NCI-H82 (cell line): ENCODE data around the gene NCOA5.

Source experiments
- DNase-seq: peaks from one replicate; lab custom pipeline; 2025; lab: John Stamatoyannopoulos, UW

The NCOA5 gene

DNA sequence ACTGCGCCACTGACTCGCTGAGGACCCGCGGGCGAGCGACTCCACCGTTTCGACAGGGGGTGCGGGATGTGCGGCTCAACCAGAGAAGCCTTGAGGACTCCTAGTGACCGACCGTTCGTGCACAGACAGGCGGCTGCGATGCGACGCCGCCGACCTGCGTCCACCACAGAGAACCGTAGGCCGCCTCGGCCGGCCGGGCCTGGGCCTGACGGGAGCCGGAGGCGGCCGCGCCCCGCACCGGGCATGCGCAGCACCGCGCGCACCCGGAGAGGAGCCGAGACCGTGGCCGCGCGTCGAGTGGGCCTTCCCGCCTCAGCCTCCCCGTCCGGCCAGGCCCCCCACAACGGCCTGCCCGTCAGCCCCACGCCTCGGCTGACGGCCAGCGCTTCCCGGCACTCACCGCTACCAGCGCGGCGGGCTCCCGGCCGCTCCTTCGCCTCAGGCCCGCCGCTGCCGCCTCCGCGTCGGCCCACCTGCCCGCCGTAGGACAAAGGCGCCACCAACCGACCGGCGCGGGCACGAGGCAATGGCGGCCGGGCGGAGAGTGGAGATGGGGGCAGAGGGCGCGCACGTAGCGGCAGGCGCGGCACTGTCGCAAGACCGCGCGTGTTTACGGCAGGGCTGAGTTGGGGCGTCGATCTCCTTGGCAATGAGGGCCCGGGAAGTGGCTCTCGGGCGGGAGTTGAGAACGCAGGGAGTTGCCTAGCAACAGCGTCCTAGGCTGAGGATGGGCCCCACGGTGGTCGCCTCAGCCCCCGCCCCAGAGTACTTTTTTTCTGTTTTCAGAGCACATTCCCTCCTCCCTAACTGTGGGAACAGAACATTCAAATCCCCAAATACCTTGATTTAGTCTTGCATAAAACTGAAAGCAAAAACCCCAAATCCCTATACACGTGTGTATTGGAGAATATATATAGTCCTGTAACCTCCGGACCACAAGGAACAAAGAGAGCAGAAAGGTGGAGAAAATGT lies at the start of gene NCOA5:
NCOA5 (minus strand) TSS at position 546 of the 972 bp plus-strand sequence. CDS start 10,538 bp downstream, outside the sequence.
- DNase-seq: peak; percentile 99

DNA sequence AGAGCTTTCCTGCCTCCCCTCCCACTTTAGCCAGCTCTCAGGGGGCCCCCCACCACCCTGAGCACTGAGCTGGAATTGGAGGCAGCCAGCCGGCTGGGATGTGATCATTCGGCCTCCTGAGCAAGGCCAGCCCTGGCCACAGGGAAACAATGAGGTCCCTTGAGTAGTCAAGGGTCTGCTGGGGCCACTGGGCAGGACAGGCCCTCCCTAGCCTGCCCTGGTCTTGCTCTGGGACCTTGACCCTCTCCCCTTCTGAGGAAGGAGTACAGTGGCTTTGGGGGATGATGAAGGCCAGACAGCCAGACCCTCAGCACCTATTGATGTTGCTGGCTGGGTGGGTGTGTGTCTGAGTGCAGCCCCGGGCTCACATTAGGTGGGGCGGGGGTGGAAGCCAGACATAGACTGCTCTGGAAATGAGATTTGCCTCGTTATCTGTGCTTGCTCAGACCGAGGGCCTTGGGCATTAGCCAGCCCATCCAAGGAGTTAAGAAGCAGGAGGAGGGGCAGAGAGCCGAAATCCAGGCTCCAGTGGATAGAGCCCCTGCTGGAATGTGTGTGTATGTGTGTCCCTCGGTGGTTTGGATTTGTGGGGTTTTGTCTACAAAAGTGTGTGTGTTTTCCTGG lies 49.6 kb upstream of the NCOA5 start:
- peak; percentile 94 for DNase-seq

DNA sequence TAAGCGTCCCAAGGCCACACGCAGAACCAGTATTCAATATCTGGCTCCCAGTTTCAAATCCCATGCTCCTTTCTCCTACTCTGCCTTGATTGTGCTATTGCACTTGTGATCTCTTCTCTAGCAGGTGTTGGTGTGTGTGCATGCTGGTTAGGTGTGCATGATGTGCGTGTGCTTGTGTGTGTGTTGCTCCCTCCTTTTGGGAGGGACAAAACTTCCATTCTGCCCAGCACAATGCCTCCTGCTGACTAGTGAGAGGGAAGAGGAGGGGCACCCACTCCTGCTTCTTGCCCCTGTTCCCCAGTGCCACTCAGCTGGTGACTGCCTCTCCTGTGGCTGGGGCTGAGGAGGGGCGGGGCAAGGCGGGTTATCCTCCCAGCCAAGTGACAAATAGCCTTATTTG lies 48.1 kb upstream of the NCOA5 start:
- DNase-seq: no peak

DNA sequence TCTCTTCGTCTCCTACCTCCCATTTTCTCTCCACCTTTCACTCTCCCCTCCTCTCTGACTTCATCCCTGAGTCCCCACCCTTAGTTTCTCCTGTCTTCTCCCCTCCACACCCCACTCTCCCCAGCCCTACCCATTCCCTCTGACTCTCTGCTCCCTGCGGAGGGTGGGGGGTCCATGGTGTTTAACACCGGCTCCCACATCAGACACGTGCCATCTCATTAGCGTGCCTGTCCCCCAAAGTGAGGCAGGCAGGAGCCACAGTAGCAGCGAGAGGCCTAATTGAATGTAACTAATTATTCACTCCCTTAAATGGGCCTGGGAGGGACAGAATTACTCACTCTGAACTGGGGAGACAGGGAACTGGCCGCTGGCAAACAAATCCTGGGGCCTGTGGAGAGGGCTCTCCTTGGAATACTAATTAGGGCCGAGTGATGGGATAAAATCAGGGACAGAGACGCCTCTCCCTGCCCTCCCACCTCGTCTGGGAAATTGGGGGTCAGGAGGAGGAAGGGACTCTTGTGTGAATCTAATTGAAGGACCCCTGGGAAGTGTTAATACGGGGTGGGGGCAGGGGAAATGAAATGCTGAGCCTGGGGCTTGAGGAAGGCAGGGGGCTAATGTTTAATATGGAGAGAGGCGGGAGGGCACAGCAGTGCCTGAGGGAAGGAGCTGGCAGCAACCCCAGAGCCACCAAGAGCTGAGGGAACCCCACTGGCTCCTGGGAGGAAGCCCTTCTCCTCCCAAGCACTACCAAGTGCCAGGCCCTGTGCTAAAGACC lies 46.3 kb upstream of the NCOA5 start:
- DNase-seq: no peak

DNA sequence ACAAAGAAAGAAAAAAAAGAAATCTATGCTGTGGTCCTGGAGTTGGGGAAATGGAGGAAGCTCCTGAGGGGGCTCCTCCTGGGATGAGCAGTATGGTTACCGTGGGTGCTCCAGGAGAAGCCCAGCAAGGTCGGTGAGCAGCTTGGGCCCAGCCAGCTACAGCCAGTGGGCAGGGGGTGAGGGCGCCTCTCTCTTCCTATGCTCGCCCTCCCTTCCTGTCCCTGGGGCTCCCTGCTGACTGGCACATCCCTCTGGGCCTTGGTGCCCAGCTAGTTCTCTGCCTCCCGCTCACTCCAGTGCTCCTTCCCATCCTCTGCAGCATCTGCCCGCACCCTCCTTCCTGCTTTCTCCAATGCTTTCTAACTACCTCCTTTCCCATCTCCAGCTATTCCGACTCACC lies 45.0 kb upstream of the NCOA5 start:
- no peak for DNase-seq

DNA sequence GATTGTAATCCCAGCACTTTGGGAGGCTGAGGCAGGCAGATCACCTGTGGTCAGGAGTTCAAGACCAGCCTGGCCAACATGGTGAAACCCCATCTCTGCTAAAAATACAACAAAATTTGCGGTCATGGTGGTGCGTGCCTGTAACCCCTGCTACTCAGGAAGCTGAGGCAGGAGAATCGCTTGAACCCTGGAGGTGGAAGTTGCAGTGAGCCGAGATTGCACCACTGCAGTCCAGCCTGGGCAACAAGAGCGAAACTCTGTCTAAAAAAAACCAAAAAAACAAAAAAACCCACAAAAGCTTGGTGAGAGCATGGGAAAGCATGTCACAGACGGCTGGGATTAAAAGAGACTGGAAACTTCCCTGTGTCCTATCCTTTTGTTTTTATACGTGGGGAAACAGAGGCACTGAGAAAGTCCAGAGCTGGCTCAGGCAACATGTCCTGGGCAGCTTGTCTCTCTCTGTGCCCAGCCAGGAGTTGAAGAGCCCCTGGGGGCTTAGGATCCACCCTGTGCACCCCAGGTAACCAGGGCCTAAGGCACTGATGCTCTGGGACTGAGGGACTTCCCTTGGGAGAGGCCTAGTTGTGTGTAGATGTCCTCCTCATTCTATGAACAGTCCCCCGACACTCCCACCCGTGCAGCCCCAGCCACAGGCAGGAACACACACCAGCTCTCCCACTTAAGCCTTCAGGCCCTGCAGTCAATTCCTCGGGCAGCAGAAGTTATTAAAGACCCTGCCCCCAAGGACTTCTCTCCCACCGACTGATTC lies 44.3 kb upstream of the NCOA5 start:
- DNase-seq: no peak

DNA sequence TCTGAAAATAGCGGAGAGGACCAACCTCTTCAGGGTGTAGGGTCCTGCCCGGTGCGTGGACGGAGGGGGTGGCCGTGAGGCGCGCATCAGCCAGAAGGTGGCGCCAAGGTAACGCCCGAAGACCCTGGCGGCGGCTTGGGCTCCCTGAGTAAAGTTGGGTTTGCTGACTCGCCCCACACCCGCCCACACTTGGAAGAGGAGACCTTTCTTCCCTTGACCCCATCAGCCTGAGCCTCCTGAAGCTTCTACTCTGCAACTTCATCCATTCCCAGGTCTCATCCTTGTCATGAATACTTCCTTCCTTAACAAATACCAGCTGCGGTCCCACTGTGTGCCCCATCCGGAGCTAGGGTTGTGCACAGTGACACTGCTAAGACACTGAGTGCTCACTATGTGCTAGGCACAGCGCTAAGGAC lies 43.0 kb upstream of the NCOA5 start:
- DNase-seq: peak; percentile 88

DNA sequence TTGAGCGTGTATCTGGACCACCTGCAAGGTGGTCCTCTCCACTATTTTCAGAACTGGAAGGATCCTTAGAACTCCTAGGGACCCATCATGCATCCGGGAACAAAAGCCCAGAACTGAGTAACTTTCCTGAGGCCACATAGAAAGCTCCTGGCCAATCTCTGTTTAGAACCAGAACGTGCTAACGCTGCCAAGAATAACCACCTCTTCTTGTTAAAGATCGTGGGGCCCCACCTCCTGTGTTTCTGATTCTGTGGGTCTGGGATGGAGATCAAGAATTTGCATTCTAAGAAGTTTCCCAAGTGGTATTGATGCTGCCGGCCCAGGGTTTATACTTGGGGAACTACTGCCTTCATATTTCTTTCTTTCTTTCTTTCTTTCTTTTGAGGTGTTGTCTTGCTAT lies 41.6 kb upstream of the NCOA5 start:
- no peak for DNase-seq

DNA sequence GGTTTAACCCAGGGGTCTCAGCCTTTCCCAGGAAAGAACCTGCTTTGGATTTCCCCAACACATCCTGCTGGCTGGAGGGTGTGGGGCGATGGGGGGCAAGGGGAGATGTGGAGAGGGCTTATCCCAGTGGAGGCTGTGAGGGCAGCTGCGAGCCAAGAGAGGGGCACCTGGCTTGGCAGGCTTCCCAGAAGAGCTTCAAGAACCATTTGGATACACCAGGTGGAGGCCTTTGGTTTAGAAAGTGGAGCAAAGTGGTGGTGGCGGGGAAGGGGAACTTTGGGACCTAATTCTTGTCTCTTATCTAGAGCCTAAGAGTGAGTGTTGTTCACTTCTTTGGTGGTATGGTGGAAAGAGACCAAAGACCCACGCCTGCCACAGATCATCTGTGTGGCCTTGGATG lies 40.8 kb upstream of the NCOA5 start:
- DNase-seq: peak; percentile 93

DNA sequence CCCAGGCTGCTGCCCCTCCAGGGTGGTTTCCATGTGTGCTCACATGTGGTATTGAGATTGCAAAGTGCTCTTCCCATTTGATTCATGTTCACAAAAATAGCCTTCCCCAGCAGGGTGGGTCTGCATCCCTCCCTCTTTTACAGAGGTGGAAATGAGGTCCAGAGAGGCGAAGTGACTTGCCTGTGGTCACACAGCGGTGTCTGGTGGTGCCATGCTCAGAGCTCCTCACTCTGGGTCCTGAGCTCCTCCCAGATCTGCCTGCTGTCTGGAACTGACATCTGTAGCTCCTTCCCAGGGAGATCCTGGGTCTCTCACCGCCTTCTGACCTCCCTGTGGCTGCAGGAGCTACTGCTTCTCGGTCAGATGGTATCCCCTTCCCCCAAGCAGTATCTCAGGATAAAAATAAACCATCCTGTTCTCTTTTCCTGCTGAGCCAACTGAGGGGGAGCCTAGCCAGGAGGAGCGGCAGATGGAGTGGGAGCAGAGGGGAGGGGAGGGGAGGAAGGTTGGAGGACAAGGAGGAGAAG lies 40.3 kb upstream of the NCOA5 start:
- peak; percentile 96 for DNase-seq

DNA sequence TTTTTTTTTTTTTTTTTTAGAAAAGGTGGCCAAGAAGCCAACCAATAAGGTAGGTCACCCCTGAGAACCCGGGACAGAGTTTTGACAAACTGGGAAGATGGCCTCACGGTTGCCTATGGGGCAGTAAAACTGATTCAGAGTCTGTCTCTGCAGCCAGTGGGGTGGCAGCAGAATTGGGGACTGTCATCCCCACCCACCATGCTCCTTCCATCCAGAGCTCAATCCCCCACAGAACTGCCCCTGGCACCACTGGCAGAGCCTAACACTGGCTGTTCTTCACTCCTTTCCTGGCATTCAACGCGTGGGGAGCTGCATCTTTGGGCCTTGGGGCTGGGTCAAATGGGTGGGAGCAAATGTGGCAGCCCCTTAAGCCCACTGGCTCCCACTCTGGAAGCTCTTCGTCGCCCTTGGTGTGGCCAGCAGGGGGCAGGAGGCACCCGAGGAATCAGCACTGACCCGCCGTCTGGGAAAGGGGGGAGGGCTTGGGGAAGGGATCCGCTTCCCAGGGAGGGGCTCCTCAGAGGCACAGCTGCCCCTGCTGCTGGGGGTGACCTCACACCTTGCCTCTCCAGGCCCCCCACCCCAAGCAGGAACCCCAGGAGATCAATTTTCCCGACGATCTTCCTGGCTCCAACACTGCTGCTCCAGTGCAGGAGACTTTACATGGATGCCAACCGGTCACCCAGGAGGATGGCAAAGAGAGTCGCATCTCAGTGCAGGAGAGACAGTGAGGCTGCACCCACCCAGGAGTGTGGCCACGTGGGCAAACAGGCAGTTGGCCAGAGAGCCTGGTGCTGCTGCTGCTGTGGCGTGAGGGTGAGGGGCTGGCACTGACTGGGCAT lies 38.8 kb upstream of the NCOA5 start:
- DNase-seq: peak; percentile 88

DNA sequence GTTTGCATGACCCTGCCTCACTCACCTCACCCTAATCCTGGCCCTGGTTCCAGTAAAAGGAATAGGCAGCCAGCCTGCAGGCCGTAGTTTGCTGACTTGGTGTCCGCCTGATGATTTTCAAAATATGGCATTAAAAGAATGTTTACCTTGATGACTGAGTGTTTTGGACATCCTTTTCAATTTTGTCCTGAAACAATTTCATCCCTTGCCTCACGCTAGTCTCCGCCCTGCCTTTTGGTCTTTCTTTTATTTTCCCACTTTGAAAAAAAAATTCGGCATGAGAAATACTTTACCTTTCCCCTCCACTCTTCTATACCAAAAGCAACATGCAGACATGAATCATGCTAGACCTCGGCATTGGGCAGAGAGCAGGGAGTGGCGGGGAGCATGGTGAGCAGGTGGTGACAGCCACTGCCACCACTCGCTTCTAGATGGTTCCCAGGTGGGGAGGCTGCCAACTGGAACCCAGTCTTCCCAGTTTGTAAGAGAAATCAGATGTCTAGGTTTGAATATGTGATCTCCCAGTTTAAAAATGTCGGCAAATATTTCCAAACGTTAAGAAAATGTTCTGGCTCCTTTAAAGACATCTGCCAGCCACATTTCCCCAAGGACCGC lies 37.7 kb upstream of the NCOA5 start:
- no peak for DNase-seq

DNA sequence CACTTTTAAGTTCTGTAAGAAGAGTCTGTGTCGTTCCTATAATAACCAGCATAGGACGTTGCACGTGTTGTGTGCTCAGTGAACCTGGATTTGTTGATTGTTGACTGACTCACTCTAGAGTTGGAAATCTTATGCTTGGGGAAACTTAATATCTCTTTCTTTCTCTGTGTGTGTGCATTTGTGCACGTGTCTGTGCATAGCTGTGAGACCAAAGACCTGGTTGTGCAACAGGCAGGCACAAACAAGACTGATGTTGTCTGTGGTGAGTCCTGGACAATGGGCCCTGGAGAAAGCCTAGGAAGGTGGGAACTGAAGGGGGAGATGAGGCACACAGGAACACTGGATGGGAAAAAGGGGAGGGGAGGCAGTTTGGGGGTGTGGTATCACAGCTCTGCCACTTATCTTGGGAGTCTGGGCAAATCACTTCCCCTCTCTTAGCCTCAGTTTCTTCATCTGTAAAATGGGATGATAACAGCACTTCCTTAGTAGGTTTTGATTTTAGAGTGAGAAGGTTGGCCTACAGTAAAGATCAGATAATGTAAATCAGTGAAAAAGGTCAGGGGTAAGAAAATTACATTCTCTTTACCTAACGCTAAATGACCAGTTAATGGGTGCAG lies 36.8 kb upstream of the NCOA5 start:
- DNase-seq: no peak

DNA sequence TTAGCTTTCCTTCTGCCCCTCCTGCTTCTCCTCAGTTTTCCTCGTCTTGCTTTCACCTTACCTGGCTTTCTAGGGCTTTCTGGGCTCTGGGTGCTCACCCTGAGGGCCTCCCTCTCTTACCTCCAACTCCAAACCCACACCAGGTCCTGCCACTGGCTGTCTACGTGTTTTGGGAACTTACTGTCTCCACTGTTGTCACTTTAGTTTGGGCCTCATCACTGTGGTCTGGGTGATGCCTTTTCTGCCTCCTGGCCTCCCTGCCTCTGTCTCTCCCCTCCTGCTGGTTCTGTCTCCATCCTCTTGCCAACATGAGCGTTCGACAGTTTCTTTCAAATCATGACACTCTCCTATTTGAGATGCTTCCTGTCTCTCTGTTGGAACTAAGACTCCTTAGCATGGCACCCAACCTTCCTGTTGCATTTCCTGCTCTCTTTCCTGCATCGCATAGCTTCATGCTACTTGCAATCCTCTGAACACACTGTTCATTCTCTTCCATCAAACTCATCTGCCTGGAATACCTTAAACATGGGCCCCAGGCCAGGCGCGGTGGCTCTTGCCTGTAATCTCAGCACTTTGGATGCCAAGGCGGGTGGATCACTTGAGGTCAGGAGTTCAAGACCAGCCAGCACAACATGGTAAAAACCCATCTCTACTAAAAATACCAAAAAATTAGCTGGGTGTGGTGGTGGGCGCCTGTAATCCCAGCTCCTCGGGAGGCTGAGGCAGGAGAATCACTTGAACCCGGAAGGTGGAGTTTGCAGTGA lies 33.9 kb upstream of the NCOA5 start:
- no peak for DNase-seq

DNA sequence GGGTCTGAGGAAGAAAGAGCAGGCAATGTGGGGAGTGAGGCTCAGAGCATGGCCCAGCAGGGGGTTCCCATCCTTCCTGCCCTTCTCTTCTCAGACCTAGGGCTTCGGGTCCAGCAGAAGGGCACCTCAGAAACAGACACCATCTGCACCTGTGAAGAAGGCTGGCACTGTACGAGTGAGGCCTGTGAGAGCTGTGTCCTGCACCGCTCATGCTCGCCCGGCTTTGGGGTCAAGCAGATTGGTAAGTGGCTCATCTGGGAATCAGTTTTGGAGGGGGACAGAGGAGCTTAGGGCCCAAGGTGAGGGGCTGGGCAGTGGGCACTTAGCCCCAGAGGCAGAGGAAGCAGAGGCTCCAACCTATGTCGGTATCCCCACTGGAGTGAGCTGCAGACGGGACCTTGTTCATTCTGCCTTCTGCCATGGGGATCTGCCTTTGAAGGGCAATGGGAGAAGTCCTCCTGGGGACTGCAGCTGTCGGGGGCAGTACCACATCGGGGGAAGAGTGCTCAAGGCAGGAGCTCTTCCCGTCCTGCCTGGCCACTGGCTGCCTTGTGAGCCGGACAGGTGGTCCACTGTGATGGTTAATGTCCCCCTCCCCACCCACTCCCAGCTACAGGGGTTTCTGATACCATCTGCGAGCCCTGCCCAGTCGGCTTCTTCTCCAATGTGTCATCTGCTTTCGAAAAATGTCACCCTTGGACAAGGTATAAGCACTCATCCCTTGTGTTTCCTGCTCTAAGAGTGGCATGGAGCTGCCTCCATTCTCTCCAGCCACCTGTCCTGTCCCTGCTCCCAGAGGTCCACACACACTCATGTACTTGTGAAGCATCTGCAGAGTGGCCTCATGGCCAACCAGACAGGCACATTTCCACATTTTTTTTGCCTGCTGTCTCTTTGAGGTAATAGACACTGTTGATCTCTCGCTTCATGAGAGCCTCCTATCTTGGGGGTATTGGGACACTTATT lies 33.0 kb upstream of the NCOA5 start:
- no peak for DNase-seq

DNA sequence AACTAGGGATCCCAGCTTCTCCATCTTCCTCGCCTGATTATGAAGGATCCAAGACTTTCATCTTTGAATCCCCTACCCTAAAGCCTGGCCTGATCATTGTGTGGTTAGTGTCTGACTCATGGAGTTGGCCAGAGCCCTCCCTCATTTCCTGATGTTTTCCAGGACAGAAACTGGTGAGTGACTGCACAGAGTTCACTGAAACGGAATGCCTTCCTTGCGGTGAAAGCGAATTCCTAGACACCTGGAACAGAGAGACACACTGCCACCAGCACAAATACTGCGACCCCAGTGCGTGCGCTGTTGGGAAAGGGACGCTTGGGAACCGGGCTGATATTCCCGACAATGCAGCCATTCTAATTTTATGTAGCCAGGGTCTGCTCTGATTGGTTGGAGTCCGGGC lies 32.3 kb upstream of the NCOA5 start:
- DNase-seq: no peak

DNA sequence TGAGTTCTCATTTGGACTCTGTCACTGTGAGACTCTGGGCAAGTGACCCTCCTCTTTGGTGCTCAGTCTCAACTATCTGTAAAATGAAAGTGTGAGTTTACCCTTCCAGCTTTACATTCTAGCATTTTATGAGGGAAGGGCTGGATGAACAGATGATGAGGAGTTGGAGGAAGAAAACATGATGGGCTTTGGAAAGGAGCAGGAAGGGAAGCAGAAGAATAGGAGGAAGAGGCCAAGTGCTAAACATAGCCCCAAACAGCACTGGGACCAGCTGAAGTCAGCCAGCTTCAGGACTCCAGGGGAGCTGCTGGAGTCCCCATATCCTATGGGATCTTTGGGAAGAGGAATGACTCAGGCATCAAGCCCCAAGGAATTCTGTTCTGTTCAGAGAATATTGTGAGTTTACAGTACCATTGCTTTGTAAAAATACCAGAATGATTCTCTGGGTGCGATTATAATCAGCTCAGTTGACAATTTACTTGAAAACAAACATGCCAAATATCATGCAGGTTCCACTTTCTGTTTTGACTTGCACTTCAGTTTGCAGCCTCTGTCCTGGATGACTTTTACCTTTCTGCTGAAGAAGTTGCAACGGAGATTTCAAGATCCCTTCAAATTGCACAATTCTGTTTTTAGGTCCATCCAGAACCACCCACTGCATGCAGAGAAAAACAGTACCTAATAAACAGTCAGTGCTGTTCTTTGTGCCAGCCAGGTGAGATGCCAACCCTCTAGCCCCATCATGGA lies 31.6 kb upstream of the NCOA5 start:
- no peak for DNase-seq
